HCEC 1CT (cell line): ENCODE results near the gene XRCC5.
"Not testable (repeated sequence)": the region's sequence is repeated elsewhere in the genome, so short reads cannot be mapped to it uniquely, and the experiment has no call there.

ENCODE experiments used
- DNase-seq: peaks from one replicate; pipeline ENCODE4 v3.0.0-alpha.2; 2017

The XRCC5 gene

DNA sequence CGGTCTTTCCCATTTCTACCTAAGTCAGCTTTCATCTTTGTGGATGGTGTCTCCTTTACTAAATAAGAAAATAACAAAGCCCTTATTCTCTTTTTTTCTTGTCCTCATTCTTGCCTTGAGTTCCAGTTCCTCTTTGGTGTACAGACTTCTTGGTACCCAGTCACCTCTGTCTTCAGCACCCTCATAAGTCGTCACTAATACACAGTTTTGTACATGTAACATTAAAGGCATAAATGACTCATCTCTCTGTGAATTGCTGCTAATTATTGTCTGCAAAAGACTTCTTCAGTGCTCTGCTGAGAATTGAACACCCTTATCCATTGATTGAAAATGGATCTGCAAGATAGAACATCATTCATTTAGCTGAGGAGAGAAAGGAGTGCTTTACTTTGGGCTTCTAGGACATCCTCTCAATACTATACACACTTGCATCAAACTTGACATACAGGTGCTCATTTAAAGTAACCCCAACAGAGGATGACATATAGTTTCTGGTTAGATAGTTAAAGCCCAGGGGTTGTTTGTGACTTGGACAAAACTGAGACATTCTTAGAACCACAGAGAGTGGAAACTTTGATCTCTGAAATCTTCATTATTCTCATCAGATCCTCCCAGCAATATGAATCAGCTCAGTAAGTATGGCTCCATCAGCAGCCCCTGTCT is 97.0 kb downstream of the XRCC5 start:
- no peak for DNase-seq

DNA sequence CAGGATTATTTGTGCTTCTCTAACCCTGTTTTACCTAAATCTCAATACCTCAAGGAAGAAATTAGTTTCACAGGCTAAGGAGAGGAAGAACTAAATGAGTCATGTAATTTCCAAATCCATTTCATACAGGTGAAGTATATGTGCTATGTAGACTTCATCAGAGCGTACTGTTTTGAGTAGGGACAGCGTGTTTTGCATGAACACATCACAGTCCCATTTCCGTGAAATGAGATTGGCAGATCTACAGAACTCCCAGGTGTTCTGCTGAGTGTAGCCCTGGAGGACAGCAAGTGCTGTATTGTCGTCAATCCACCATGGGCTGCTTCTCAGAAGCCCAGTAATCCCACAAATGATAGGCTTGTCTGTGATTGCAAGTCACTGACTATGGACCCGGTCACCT is 97.7 kb downstream of the XRCC5 start:
- no peak for DNase-seq

DNA sequence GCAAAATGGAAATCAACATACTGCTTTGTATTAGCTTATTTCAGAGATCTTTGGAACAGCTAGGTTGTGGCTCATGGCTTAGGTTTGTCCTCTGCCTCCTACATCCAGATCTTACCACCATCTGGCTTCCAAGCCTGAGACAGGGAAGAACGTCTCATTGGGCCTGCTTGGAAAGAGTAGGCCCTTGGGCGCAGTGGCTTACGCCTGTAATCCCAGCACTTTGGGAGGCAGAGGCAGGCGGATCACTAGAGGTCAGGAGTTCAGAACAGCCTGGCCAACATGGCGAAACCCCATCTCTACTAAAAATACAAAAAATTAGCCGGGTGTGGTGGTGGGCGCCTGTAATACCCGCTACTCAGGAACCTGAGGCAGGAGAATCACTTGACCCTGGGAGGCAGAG is 99.5 kb downstream of the XRCC5 start:
- DNase-seq: not testable (repeated sequence)

DNA sequence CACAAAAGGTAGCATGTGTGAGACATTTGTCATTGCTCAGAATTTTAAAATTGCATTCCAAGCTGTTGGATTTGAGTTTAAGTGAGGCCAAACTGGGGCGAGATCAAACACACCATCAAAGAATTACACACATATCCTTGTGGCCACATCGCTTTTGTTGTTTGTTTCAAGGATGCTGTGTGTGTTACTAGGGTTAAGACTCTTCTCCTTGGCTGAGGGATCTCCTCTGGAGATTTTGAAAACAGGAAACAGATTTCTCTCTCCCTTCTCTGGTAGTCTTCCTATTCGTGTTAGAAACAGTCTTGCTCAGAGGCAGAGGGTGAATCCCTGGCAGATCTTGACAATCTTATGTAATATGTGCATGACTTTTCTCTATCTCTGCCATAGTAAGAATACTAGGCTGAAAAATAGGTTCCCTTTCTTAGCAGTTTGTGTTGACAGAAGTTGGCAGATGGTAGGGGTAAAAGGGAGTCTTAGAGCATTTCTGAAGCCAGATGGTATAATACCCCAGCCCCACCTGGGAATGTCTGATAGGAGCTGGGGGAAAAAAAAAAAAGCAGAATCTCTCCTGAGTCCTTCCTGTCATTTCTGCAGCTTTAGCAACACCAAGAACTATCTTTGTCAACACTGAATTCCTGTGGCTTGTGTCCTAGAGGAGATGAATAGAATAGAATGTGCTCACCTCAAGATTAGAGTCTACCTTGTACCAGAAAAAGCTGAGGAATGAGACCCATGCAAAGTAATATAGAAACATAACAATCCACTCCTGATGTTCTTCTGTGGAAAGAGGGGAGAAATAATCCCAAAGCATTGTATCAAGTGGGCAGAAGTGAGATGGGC is 101.8 kb downstream of the XRCC5 start:
- no peak for DNase-seq

DNA sequence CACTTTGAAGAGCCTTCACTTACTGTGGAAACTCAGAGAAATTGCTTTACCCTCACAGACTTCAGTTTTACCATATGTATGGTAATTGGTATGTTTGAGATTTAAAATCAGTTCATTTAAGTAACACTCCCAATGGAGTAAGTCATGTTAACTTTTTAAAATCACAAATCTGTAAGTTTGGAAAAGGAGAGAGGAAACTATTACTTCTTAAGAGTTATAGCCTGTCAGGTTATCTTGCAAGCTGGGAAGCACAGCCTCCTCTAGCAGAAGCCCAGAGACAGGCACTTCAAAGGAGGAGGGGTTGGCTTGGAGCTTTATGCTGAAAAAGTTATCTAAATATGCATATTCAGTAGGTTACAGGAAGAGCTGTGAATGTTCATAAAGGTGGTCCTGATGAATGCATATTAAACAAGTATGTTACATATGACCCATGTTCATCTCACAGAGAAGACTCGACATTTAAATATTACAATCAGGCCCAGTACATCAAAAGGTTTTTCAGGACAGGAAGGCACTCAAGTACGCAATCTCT is 102.5 kb downstream of the XRCC5 start:
- DNase-seq: no peak

DNA sequence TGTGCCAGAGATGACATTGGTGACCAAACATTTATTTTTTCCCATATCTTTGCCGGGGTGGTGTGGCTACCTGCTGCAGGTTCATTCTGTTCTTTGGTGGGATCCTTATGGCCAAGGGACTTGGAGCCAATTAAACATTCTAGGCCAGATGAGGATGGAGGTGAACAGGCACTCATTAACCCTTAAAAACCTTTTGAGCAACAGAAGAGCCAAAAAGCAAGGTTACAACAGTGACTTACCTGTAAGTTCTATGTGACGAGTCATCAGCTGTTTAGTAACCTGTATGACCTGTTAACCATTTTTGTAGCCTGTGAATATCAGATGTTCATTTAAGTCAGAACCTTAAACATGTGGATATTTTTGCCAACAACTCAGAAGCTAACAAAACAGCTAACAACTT is 105.6 kb downstream of the XRCC5 start:
- no peak for DNase-seq

DNA sequence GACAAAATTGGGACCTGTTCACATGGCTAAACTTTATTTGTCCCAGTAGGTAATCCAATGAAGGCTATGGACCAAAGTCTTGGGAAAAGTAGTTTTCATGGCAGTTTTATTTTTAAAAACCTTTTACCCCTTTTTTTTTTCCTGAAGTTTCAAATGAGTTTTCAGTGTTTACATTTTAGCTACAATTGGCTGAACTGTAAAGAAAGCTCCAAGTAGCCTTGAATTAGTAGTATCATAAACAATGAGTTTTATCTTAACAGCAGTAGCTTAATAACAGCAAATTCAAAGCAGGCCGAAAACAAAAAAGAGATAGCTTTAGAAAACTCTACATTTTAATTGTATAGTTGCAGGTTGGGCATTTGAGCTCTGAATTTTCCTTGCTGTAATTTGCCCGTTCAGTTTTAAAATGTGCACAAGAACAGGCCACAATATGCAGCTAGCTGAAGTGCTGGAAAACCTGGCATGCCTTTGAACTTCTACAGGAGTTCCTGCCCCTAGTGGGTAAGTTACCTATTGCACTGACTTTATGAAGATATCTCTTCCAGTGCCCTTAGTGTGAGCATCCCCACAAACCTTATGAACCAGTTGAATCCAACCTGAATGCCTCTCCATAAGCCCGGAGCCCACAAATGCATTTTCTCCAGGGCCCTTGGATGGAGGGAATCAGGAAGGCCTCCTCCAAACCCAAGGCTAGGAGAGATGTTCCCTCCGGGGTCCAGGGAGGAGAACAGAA is 106.7 kb downstream of the XRCC5 start:
- peak; percentile 51 for DNase-seq

DNA sequence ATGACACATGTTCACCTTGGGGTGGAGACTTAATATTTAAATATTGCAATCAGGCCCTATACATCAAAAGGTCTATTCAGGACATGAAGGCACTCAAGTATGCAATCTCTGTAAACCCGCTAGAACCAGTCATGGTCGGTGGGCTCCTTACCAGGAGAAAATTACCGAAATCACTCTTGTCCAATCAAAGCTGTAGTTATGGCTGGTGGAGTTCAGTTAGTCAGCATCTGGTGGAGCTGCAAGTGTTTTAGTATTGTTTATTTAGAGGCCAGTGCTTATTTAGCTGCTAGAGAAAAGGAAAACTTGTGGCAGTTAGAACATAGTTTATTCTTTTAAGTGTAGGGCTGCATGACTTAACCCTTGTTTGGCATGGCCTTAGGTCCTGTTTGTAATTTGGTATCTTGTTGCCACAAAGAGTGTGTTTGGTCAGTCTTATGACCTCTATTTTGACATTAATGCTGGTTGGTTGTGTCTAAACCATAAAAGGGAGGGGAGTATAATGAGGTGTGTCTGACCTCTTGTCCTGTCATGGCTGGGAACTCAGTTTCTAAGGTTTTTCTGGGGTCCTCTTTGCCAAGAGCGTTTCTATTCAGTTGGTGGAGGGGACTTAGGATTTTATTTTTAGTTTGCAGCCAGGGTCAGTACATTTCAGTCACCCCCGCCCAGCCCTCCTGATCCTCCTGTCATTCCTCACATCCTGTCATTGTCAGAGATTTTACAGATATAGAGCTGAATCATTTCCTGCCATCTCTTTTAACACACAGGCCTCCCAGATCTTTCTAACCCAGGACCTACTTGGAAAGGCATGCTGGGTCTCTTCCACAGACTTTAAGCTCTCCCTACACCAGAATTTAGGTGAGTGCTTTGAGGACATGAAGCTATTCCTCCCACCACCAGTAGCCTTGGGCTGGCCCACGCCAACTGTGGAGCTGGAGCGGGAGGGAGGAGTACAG is 108.1 kb downstream of the XRCC5 start:
- DNase-seq: peak; percentile 79

DNA sequence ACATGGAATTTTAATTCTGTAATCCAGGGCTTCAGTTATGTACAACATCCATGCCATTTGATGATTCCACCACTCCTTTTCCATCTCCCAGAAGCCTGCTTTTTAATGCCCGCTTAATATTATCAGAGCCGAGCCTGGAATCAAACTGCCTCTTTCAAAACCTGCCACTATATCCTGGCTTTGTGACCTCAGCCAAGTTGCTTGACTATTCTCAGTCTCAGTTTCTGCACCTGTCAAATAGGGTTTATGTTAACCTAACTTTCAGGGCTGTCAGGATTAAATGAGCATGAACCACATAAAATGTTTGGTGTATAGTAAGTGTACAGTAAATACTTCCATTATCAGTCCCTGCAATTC is 108.7 kb downstream of the XRCC5 start:
- no peak for DNase-seq

DNA sequence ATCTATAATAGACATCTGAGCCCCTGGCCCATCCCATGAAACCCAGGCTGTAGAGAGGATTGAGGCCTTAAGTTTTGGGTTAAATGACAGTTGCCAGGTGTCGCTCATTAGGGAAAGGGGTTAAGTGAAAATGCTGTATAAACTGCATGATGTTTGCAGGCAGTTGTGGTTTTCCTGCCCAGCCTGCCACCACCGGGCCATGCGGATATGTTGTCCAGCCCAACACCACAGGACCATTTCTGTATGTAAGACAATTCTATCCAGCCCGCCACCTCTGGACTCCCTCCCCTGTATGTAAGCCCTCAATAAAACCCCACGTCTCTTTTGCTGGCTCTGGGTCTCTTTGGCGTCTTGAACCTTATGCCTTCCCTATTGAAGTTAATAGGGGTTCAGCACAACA is 110.7 kb downstream of the XRCC5 start:
- DNase-seq: no peak

DNA sequence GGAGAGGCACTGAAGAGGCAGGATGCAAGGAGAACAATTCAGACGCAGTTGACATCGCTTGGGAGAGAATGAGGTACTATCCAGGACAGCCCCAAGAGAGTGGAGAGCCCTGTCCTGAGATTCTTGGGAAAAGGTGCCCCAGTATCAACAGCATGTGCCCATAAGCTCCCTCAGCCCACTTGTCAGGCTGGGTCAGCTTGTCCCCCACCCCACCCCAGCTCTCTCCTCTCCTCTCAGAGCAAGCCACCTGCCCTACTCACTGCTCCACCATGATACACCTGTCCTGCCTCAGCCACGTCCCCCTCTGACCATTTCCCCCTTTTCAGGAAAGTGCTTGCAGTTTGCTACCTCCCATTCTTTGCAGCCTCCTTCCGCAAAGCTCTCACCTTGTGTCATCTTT is 111.8 kb downstream of the XRCC5 start:
- DNase-seq: no peak

DNA sequence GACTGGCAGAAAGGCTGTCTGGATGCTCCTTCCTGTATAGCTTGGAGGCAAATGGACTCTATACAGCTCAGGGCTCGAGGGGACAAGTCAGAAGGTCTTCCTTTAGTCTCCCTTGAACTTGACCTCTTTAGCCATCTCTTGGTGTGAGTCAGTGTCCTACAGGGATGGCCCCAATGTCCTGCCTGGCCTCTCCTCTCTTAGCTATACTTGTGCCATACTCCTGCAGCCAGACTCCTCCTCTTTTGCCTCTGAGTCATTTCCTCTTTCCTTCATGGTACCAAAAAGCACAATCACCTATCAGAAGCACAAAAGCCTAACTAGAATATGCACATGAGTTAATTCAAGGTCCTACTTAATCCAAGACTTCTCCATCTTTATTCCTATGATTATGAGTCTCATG is 112.7 kb downstream of the XRCC5 start:
- DNase-seq: peak; percentile 82

DNA sequence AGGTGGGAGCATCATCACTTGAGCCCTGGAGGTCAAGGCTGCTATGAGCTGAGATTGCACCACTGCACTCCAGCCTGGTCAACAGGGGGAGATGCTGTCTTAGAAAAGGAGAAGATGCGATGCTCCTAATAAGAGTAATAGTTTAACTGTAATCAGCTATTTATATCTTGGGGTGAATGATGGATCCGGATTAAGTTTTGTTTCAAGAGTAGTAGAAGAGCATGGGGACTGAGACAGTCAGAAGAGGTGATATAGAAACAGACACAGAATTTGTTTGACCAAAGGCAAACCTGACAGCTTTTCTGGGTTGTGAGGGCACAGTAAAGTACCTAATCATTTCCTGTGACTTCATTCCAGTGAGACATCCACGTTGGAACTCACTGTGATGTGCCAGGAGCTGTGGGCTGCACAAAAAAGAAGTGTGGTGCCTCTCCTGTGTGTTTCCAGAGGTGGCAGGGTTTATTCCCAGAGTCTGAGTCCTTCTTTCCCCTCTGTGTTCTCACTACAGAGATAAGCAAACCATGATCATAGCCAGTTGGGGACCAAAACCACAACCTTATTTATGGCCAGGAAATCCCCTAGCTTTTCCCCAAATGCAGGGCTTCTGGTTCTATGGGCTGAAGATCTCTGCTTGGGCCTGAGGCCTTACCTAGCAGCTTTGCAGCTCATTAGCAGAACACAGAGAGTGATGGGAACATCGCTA is 113.7 kb downstream of the XRCC5 start:
- peak; percentile 53 for DNase-seq

DNA sequence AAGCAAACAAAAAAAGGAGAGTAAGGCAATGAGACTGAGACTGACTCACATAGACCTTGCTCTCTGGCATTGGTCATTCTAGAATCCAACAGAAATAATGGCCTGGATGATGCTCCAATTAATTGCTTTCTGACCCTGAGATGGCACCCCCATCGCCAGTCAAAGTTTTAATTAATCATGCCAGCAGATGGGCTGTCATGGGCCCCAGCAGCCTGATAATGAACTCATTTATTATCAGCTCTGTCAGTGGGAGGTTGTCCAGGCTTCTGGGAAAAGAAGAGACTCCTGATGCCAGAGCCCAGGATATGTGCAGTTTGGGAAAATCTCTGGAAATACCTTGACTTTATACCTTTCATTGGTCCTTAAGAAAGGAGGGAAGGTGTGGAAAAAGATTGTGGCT is 115.2 kb downstream of the XRCC5 start:
- no peak for DNase-seq

DNA sequence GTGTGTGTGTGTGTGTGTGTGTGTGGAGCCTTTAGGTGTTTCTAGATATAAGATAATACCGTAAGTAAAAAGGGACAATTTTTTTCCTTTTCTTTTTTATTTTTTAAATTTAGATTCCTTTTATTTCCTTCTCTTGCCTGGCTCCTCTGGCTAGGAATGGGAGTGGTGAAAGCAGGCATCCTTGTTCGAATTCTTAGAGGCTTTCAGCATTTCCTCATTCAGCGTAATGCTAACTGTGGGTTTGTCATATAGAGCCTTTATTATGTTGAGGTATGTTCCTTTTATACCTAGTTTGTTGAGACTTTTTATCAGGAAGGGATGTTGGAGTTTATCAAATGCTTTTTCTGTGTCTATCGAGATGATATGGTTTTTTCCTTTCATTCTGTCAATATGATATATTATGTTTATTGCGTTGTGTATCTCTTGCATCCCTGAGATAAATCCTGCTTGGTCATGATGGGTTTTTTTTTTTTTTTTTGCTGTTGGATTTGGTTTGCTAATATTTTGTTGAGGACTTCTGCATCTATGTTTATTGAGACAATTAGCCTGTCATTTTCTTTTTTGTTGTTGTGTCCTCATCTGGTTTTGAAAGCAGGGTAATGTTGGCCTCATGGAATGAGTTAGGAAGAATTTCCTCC is 120.2 kb downstream of the XRCC5 start:
- DNase-seq: no peak

DNA sequence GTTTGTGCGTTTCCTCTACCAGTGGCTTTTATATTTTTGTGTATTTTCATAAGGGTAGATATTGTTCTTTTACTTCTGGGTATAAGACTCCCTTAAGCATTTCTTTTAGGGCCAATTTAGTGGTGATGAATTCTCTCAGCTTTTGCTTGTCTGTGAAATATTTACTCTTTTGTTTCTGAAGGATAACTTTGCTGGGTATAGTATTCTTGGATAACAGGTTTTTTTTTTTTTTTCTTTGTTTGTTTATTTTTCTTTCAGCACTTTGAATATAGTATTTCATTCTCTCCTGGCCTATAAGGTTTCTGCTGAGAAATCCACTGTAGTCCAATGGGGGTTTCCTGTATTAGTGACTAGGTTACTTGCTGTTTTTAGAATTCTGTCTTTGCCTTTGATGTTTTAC is 122.7 kb downstream of the XRCC5 start:
- DNase-seq: no peak

DNA sequence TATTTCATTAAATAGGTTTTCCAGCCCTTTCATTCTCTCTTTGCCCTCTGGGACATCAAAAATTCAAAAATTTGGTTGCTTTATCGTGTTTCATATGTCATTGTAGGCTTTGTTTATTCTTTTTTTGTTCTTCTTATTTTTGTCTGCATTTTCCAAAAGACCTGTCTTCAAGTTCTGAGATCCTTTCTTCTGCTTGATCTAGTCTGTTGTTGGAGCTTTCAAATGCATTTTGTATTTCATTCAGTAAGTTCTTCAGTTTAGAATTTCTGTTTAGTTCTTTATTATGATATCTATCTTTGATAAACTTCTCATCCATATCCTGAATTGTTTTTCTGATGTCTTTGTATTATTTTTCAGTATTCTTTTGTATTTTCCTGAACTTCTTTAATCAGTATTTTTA is 123.6 kb downstream of the XRCC5 start:
- DNase-seq: no peak

DNA sequence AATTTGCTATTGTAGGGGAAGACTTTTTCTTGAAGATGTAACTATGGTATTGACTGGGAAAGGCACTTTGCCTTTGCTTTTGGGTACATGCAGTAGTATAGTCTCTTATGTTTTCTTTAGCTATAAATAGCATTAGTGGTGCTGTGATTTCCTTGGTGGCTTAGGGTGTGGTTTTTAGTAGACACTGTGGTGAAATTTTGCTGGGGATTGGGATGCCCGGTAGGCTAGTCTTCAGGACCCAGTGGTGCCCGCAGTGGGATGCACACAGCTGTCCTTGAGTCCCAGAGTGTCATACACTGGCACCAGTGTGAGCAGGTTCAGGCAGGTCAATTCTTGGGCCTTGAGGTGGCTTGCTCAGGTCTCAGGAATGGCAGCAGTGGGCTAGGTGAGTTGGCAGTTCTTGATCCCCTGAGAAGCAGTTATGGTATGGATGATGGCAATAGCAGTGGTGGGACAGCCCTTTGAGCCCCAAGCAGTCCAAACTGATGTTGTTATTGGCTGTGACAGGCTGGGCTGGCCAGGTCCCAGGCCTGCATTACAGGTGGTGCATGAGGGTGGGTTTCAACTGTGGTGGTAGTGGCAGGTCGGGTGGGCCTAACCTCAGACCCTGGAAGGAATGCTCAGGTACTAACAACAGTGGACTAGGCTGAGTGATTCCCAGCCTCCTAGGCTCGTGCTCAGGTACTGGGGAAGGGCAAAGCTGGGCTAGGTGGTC is 124.3 kb downstream of the XRCC5 start:
- no peak for DNase-seq

DNA sequence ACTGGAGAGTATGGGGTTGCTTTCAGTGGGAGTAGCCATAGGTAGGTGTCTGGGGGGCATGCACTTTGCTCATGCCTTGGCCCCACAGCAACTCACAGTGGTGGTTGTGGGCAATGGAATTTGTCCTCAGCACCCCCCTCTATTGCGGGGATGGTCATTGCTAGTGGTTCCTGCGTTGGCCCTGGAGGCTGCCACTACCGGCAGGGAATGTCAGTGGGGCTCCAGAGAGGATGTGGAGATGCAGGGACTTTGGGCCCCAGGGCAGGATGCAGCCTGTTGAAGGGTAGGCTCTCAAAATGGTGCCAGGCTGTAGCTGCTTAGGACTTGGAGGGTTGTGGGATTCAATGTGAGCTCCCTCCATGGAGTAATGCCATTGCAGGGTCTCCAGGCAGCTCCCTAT is 125.0 kb downstream of the XRCC5 start:
- DNase-seq: no peak

DNA sequence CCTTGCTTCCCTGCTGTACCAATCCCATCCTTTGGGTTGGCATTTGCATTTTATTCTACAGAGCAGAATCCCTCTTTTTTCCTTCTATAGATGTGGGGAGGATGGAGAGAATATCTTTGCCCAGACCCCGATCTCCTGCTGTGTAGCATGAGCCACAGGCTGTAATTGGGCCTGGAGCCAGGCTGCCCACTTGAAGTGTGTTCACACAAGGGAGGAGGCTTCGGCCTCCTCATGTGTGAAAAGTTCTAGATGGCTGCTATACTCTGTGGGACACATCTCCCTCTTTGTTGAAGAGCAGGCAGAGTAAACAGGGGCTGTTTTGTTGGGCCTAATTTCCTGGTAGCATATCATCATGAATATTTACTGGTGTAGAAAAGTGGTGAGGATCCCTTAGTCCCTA is 126.3 kb downstream of the XRCC5 start:
- no peak for DNase-seq

DNA sequence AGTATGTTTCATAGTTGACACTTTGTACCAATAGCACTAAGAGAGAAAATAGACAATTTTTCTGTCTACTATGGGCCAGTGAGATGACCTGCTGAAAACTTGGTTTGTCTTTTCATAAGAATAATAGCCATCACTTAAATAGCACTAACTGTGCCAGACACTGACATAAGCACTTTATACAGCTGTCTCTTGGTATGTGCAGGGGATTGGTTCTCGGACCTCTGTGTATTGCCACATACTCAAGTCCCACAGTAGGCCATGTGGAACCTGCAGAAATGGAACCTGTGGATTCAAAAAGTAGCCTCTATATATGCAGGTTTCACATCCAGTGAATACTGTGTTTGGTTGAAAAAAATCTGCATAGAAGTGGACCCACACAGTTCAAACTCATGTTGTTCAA is 126.7 kb downstream of the XRCC5 start:
- DNase-seq: no peak
